Cardiac muscle cell (in vitro differentiated cells and primary cell): ENCODE data around the gene PLEKHH2. TPM values are rescaled to one million over a fixed set of nuclear protein-coding genes. Genes with fewer than 3 reads are reported as not detected.

Source experiments
- DNase-seq, 2 donors: peaks; one replicate each; pipeline versions ENCODE4 v3.0.0 to v3.0.0-alpha.2; 2010 to 2017; ENCODE audit warnings: low read depth in 1 of 2, low spot score in 1 of 2
- H3K27ac ChIP-seq: fragments of 200-600 bp; sonication (generic); 2 replicates; pipeline ENCODE4 v1.5.1; 2016
- H3K27me3 ChIP-seq: fragments of 200-600 bp; sonication (generic); 2 replicates; pipeline ENCODE4 v1.6.0; 2016; ENCODE audit warnings: control low read depth
- H3K36me3 ChIP-seq: fragments of 200-600 bp; sonication (generic); 2 replicates; pipeline ENCODE4 v1.5.1; 2016; ENCODE audit warnings: control low read depth
- H3K4me1 ChIP-seq: fragments of 200-600 bp; sonication (generic); 2 replicates; pipeline ENCODE4 v1.8.1; 2017; ENCODE audit warnings: low read depth, mild to moderate bottlenecking, mixed run types
- H3K4me3 ChIP-seq: fragments of 200-600 bp; sonication (generic); 2 replicates; pipeline ENCODE4 v1.5.1; 2016; ENCODE audit warnings: mild to moderate bottlenecking
- H3K9me3 ChIP-seq: fragments of 200-600 bp; sonication (generic); 2 replicates; pipeline ENCODE4 v1.5.1; 2017; ENCODE audit warnings: low read depth, mild to moderate bottlenecking, control low read depth
- CTCF ChIP-seq: IDR thresholded peaks from 2 replicates; pipeline ENCODE4 v1.5.1; 2012; ENCODE audit warnings: low read depth, mild to moderate bottlenecking, low read length
- polyA plus RNA-seq: library from polyadenylated mRNA; unstranded; fragments of >200 nt; fragmentation: Nextera tagmentation; extraction: Ambion mirVana; gene quantifications from 2 replicates; pipeline ENCODE4 v1.2.1, GENCODE V29; 2016
- total RNA-seq: library from RNA; depleted of rRNA; stranded (reverse); fragments of >200 nt; gene quantifications from 2 replicates; pipeline ENCODE4 v1.2.3, GENCODE V29; 2016

Gene PLEKHH2
- total and polyA plus RNA-seq, 2 experiments from 2014 or later: 0.31 to 1.0 TPM

GRCh38 chr2:43790147-43790546 lies 153.1 kb downstream of the PLEKHH2 start:
- no peak overlapping the region for H3K4me3 ChIP-seq
- no peaks in the 10 kb centered on the region for H3K9me3 ChIP-seq
- TF ChIP-seq CTCF: no peak
- no peak overlapping the region for H3K27ac ChIP-seq
- no peaks in the 10 kb centered on the region for H3K4me1 ChIP-seq
- H3K36me3 ChIP-seq: peaks cover 19% of the 10 kb centered on the region
- no peaks in the 10 kb centered on the region for H3K27me3 ChIP-seq
- peak in 1 of 2 donors; percentile 43 for DNase-seq

- H3K36me3 ChIP-seq: peaks cover 22% of the 10 kb centered on the region
- TF ChIP-seq CTCF: no peak
Observed at GRCh38 chr2:43791035-43791765, 154.1 kb downstream of the PLEKHH2 start.

GRCh38 chr2:43792653-43793052 lies 155.6 kb downstream of the PLEKHH2 start:
- H3K27me3 ChIP-seq: no peaks in the 10 kb centered on the region
- H3K27ac ChIP-seq: no peak overlapping the region
- no peaks in the 10 kb centered on the region for H3K9me3 ChIP-seq
- TF ChIP-seq CTCF: no peak
- H3K4me3 ChIP-seq: no peak overlapping the region
- no peaks in the 10 kb centered on the region for H3K4me1 ChIP-seq
- peaks cover 22% of the 10 kb centered on the region for H3K36me3 ChIP-seq
- DNase-seq: no peak

More at GRCh38 chr2:43791035-43791765, 154.1 kb downstream of the PLEKHH2 start:
- Histone ChIP-seq H3K27ac (no peak overlapping the region), H3K4me3 (no peak overlapping the region), H3K9me3 (no peaks in the 10 kb centered on the region), H3K27me3 (no peaks in the 10 kb centered on the region), H3K4me1 (no peaks in the 10 kb centered on the region)
- DNase-seq: no peak

- peaks cover 17% of the 10 kb centered on the region for H3K36me3 ChIP-seq
- H3K4me1 ChIP-seq: no peaks in the 10 kb centered on the region
- no peak for DNase-seq
- no peak overlapping the region for H3K4me3 ChIP-seq
- H3K27ac ChIP-seq: no peak overlapping the region
- H3K9me3 ChIP-seq: no peaks in the 10 kb centered on the region
- TF ChIP-seq CTCF: no peak
- H3K27me3 ChIP-seq: no peaks in the 10 kb centered on the region
Observed at GRCh38 chr2:43794956-43795355, 157.9 kb downstream of the PLEKHH2 start.

GRCh38 chr2:43796206-43796605 lies 159.1 kb downstream of the PLEKHH2 start:
- Histone ChIP-seq H3K27ac (no peak overlapping the region), H3K4me1 (no peaks in the 10 kb centered on the region), H3K4me3 (no peak overlapping the region), H3K36me3 (peaks cover 13% of the 10 kb centered on the region), H3K27me3 (no peaks in the 10 kb centered on the region), H3K9me3 (no peaks in the 10 kb centered on the region)
- TF ChIP-seq CTCF: no peak
- DNase-seq: no peak
